Upper lobe of left lung (tissue), 6 donors: Measurements from ENCODE around the gene SPATA31D1. TPM values are rescaled to one million over a fixed set of nuclear protein-coding genes. Genes with fewer than 3 reads are reported as not detected.

Experiments
- ATAC-seq, 2 donors: fragments of 200-7000 bp; cut with Tn5 transposase; one replicate each; pipeline ENCODE4 v1.9.1; 2022; ENCODE audit warnings: mild to moderate bottlenecking in 2 of 2, moderate library complexity in 2 of 2; ENCODE audit not compliant: low FRiP score in 2 of 2
- DNase-seq, 2 donors: peaks; one replicate each; pipeline ENCODE4 v3.0.0-alpha.2; 2019 to 2020
- H3K27ac ChIP-seq, 4 donors: fragments of 200-600 bp; sonication (generic); one replicate each; pipeline ENCODE4 v1.5.1; 2016 to 2019
- H3K27me3 ChIP-seq, 4 donors: fragments of 200-600 bp; sonication (generic); one replicate each; pipeline ENCODE4 v1.5.1; 2017 to 2019
- H3K36me3 ChIP-seq, 4 donors: fragments of 200-600 bp; sonication (generic); one replicate each; pipeline ENCODE4 v1.5.1; 2016 to 2019
- H3K4me1 ChIP-seq, 4 donors: fragments of 200-600 bp; sonication (generic); one replicate each; pipeline ENCODE4 v1.5.1; 2018 to 2019
- H3K4me3 ChIP-seq, 4 donors: fragments of 200-600 bp; sonication (generic); one replicate each; pipeline ENCODE4 v1.5.1; 2017 to 2019; ENCODE audit warnings: mild to moderate bottlenecking in 2 of 4, moderate library complexity in 1 of 4
- H3K9me3 ChIP-seq, 4 donors: fragments of 200-600 bp; sonication (generic); one replicate each; pipeline ENCODE4 v1.5.1; 2018 to 2019
- EP300 ChIP-seq, 4 donors: sonication (generic); formaldehyde crosslinking; IDR thresholded peaks; one replicate each; pipeline ENCODE4 v1.5.1; 2017; ENCODE audit warnings: antibody characterized with exemption in 4 of 4, control low read depth in 2 of 4
- POLR2A ChIP-seq, 4 donors: fragments of 450-650 bp; IDR thresholded peaks; one replicate each; pipeline ENCODE4 v1.5.1; 2016 to 2017; ENCODE audit warnings: antibody characterized with exemption in 4 of 4, mild to moderate bottlenecking in 2 of 4
- POLR2AphosphoS5 ChIP-seq, 2 donors: sonication (generic); formaldehyde crosslinking; IDR thresholded peaks; one replicate each; pipeline ENCODE4 v1.5.1; 2017; ENCODE audit warnings: antibody characterized with exemption in 2 of 2
- WGBS, 2 donors: methylation state at CpG; one replicate each; pipeline ENCODE4 v1.1.5; 2017 to 2018; 5-methylcytosine and 5-hydroxymethylcytosine counted together
- total RNA-seq, 6 donors: library from RNA; depleted of rRNA in 4 of 6; stranded (reverse); fragments of >200 nt in 4 of 6; gene quantifications; one replicate each; pipeline versions ENCODE4 v1.1.0 to v1.2.1, GENCODE V29; 2016 to 2021
- TF ChIP-seq, protein P1 (sequence below), 6 experiments: fragments of 450-650 bp in 4 of 6; fragments of 200-600 bp in 2 of 6; sonication (generic) in 2 of 6; IDR thresholded peaks; one replicate each; pipeline ENCODE4 v1.5.1; 2016 to 2019; ENCODE audit warnings: antibody characterized with exemption in 6 of 6
- donor health status: DM: no; HTN: no; CAD: no; lungs with moderate emphysema.
- donor health status: DM: no; HTN: yes; CAD: no; lungs with severe emphysema.

Gene SPATA31D1
- total RNA-seq, 6 donors from 2014 or later: not detected

DNA sequence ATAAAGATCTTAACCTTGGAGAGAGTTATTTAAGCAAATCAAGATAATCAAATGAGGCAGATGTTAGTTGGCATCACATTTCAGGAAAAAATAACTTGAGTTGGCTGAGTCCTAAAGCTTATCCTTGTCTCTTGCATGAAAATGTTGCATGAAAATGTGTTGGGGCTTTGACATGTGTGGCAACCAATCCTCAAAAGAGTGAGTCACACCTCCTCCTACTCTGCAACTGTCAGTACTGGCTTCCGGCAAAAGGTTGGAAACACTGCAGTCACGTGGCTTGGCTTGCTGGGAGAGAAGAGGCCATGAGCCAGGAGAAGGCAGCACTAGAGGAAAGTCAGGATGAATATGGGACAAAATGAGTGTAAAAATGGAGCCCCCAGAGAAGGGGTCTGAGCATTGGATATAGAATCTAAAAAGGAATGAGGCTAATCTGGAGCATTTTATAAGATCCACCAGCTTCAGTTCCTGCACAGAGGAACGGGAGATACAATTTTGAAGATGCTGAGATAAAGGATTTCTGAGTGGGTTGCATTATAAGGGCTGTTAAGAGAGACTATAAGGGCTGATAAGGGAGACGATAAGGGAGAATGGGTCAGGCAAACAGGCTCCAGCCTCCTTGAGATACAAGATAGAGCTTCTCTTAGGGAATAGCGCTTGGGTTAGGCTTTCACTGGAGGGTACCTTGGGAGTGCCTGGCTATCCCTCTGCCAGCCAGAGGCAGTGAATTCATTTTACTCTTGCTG is 43.1 kb downstream of the SPATA31D1 start:
- Histone ChIP-seq H3K4me1 (no peaks in the 10 kb centered on the region), H3K27me3 (no peaks in the 10 kb centered on the region), H3K36me3 (no peaks in the 10 kb centered on the region), H3K4me3 (no peak overlapping the region), H3K27ac (no peak overlapping the region), H3K9me3 (no peaks in the 10 kb centered on the region)
- DNase-seq (peak in 1 of 2 donors; percentile 28), ATAC-seq (peak in 1 of 2 donors; percentile 81)
- 59% methylated on average over 5 of the region's 5 CpGs for WGBS, 2 donors
- no peak for TF ChIP-seq EP300 (IDR thresholded peaks at IDR 0.05)
- no peak for TF ChIP-seq POLR2A (IDR thresholded peaks at IDR 0.05)
- TF ChIP-seq, protein P1, sequence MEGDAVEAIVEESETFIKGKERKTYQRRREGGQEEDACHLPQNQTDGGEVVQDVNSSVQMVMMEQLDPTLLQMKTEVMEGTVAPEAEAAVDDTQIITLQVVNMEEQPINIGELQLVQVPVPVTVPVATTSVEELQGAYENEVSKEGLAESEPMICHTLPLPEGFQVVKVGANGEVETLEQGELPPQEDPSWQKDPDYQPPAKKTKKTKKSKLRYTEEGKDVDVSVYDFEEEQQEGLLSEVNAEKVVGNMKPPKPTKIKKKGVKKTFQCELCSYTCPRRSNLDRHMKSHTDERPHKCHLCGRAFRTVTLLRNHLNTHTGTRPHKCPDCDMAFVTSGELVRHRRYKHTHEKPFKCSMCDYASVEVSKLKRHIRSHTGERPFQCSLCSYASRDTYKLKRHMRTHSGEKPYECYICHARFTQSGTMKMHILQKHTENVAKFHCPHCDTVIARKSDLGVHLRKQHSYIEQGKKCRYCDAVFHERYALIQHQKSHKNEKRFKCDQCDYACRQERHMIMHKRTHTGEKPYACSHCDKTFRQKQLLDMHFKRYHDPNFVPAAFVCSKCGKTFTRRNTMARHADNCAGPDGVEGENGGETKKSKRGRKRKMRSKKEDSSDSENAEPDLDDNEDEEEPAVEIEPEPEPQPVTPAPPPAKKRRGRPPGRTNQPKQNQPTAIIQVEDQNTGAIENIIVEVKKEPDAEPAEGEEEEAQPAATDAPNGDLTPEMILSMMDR (IDR thresholded peaks at IDR 0.05): no peak
- TF ChIP-seq POLR2AphosphoS5 (IDR thresholded peaks at IDR 0.05): no peak

DNA sequence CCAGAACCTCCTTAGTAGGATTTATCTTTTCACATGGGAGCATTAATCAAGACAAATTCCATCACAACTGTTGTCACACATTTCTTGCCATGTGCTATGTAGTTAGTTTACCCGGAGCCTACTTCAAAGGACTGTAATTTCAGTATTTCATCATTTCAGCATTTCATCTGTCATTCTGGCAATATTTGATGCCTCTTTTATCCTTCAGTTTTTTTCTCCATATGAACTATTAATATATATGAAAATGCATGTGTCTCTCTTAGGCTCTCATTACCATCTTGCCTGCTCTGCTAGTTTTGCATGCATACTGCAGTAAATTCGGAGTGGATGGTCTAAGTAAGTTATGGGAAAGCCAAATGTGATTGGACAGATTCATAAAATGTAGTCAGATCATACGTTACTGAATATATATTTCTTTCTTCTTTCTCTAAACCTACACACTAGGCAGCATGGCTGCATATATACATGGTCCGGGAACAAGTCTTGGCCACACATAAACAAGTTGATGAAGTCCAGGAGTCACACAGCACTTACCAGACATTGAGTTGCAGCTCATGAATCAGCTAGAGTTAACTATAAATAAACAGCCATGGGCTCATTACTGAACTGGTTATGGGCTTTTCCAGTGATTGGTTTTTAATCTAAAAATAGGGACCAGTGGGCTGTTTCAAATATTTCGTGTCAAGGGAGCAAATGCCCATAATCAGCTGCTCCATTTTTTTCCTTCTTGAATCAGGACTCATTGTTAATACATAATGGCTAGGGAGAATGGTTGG is 46.6 kb downstream of the SPATA31D1 start:
- WGBS, 2 donors: 72 to 74% methylated on average over 5 of the region's 5 CpGs
- Histone ChIP-seq H3K36me3 (no peaks in the 10 kb centered on the region), H3K4me3 (no peak overlapping the region), H3K9me3 (no peaks in the 10 kb centered on the region), H3K27me3 (no peaks in the 10 kb centered on the region), H3K27ac (no peak overlapping the region), H3K4me1 (no peaks in the 10 kb centered on the region)
- ATAC-seq: no peak
- TF ChIP-seq POLR2AphosphoS5 (IDR thresholded peaks at IDR 0.05) (no peak), EP300 (IDR thresholded peaks at IDR 0.05) (no peak), POLR2A (IDR thresholded peaks at IDR 0.05) (no peak)
- TF ChIP-seq, protein P1 (IDR thresholded peaks at IDR 0.05): no peak
- no peak for DNase-seq

DNA sequence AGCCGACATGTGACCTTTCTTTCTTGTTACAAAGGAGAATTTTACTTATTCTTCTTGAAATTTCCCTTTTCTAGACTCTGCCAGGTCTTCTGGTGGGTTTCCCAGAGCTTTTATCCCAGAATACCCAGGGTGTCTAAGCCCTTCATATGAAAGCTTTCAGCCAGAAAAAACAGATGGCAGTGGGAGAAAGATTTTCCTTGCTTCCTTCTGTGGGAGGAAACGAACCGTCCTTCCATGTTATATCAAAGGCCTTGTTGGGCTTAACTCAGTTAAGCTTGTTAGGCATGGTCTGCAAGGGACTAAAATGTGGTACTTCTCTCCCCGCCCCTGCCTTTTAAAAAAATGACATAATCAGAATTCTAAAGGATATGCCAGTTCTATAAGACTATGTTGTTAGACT is 47.5 kb downstream of the SPATA31D1 start:
- Histone ChIP-seq H3K4me3 (no peak overlapping the region), H3K27ac (no peak overlapping the region), H3K4me1 (no peaks in the 10 kb centered on the region), H3K36me3 (no peaks in the 10 kb centered on the region), H3K9me3 (no peaks in the 10 kb centered on the region), H3K27me3 (no peaks in the 10 kb centered on the region)
- 93 to 98% methylated on average over 4 of the region's 4 CpGs for whole genome bisulfite sequencing, 2 donors
- DNase-seq (no peak), ATAC-seq (no peak)
- TF ChIP-seq POLR2A (IDR thresholded peaks at IDR 0.05) (no peak), POLR2AphosphoS5 (IDR thresholded peaks at IDR 0.05) (no peak), EP300 (IDR thresholded peaks at IDR 0.05) (no peak)
- TF ChIP-seq, protein P1 (IDR thresholded peaks at IDR 0.05): no peak

DNA sequence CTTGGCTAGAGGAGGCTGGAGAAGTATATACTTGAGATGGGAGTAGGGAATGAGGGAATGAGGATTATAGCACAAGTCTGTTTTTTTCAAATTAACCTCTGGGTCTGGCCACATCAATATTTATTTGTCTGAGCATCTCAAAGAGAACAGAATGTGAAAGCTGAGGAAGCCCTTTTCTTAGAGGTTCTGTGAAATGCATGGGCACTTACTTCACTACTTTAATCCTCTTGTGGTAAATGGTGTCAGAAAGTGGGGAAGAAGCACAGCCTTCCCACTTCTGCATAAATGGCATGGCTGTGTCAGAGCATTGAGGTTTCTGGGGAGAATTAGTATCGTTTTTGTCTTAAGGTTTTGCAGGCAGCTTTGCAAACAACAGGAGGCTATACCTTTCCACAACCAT is 48.6 kb downstream of the SPATA31D1 start:
- no peak for DNase-seq
- no peaks in the 10 kb centered on the region for H3K27me3 ChIP-seq
- no peaks in the 10 kb centered on the region for H3K9me3 ChIP-seq
- TF ChIP-seq, protein P1 (IDR thresholded peaks at IDR 0.05): no peak
- TF ChIP-seq POLR2AphosphoS5 (IDR thresholded peaks at IDR 0.05) (no peak), POLR2A (IDR thresholded peaks at IDR 0.05) (no peak)
- no peak overlapping the region for H3K27ac ChIP-seq
- 64 to 75% methylated on average over 1 of the region's 1 CpG for WGBS, 2 donors
- H3K4me3 ChIP-seq: no peak overlapping the region
- no peaks in the 10 kb centered on the region for H3K4me1 ChIP-seq
- H3K36me3 ChIP-seq: no peaks in the 10 kb centered on the region
- ATAC-seq: no peak
